KOPT-K1 (cell line): ENCODE results near the gene SMPD3.
A peak's percentile ranks its signal among the peaks of the same experiment; 100 is the strongest.

Experiments used
- H3K27ac ChIP-seq: fragments of 200-600 bp; sonication (generic); 2 replicates; pipeline ENCODE4 v1.5.1; 2016; ENCODE audit warnings: antibody characterized with exemption, mild to moderate bottlenecking, low read depth, low read length; ENCODE audit not compliant: poor library complexity, severe bottlenecking
- H3K36me3 ChIP-seq: fragments of 200-600 bp; sonication (generic); 2 replicates; pipeline ENCODE4 v1.5.1; 2017; ENCODE audit warnings: antibody characterized with exemption, mild to moderate bottlenecking, low read length, moderate library complexity; ENCODE audit not compliant: insufficient read depth
- H3K9me3 ChIP-seq: fragments of 200-600 bp; sonication (generic); 2 replicates; pipeline ENCODE4 v1.5.1; 2017; ENCODE audit warnings: antibody characterized with exemption, low read length, mild to moderate bottlenecking; ENCODE audit not compliant: insufficient read depth, poor library complexity, severe bottlenecking

Gene SMPD3

DNA sequence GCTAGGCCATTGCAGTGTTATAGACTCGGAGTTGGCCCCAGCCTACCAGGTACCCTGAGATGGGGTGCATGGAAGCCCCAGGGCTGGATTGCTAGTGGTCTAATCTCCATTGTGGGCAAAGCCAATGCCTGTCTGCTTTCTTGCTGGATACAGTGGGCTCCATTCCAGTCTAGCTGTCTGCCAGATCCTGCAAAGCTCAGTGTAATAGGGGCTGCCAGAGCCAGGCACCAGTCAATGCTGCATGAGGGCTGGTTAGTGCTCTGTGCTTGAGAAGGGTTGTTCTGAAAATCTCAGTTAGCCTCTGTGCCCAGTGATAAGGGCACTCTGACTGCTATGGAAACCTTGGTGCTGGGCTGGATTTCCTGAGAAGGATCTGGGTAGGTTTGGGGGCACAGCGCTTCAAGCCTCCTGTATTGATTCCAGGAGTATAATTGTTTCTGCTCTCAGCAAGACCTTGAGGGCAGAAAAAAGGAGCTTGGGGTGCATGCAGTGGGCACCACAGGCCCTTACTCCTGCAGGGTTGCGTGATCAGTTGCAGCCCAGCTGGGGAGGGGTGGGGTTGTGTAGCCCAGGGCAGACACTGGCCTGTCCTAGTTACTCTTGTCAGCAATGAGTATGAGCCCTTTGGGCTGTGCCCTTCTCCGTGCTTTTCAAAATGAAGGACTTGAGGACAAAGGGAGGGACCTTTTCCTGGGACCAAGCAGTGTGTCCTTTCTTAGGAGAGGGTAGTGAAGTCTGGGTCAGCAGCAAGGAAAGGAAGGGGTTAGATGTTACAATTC, 19.0 kb downstream of the SMPD3 start:
- no peak overlapping the region for H3K27ac ChIP-seq

DNA sequence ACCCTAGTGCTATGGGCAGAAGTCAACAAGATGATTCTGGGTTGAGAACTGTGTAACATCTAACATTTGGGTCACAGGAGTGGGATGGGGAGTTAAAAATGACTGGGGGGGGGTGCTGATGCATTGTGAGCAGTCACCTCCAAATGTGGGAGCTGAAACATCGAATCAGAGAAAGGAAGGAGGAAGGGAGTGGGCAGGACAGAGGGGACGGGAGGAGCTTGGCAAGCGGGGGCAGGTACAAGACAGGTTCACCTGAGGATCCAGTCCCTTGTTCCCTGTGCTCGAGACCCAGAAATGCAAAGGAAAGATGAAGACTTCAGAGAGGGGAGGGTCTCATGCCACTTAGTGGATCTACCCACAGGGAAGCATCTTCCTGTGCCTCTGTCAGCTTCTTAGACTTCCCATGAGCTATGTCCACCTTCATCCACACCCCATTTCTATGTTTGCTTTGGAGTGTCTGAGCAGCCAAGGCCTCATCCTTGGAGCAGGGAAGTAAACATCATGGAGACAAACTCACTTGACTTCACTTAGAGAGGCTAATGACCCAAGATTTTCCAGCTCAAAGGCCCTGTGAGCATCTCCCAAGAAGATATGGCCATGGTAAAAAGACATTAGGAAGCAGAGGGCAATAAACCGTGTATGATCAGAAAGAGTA, 20.5 kb downstream of the SMPD3 start:
- H3K27ac ChIP-seq: no peak overlapping the region
- H3K9me3 ChIP-seq: no peaks in the 10 kb centered on the region

More for the DNA sequence above, 19.0 kb downstream of the SMPD3 start:
- Histone ChIP-seq H3K9me3 (no peaks in the 10 kb centered on the region), H3K36me3 (no peaks in the 10 kb centered on the region)

DNA sequence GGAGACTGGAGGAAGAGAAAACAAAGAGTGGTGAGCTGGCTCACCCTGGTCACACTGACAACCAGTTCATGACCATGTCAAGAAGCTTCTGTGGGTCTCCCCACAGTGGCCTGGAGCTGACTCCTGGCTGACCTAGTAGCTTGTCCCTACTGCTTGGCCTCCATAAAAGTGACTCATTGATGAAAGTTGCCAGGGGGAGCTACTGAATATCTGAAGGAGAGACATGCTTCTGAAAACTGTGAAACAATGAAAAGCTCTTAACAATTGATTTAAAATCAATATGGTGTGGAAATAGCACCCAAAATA, 22.0 kb downstream of the SMPD3 start:
- Histone ChIP-seq H3K9me3 (no peaks in the 10 kb centered on the region), H3K36me3 (no peaks in the 10 kb centered on the region), H3K27ac (no peak overlapping the region)

More for the DNA sequence above, 20.5 kb downstream of the SMPD3 start:
- no peaks in the 10 kb centered on the region for H3K36me3 ChIP-seq

- Histone ChIP-seq H3K9me3 (no peaks in the 10 kb centered on the region), H3K36me3 (no peaks in the 10 kb centered on the region), H3K27ac (no peak overlapping the region)
These were observed 22.6 kb downstream of the SMPD3 start for GRCh38 chr16:68425498-68426346.

GRCh38 chr16:68423771-68424170, 24.5 kb downstream of the SMPD3 start:
- no peaks in the 10 kb centered on the region for H3K9me3 ChIP-seq
- no peaks in the 10 kb centered on the region for H3K36me3 ChIP-seq
- H3K27ac ChIP-seq: no peak overlapping the region

GRCh38 chr16:68422396-68422960, 25.8 kb downstream of the SMPD3 start:
- Histone ChIP-seq H3K9me3 (no peaks in the 10 kb centered on the region), H3K36me3 (no peaks in the 10 kb centered on the region), H3K27ac (no peak overlapping the region)

GRCh38 chr16:68421076-68421475, 27.2 kb downstream of the SMPD3 start:
- H3K36me3 ChIP-seq: no peaks in the 10 kb centered on the region
- H3K27ac ChIP-seq: no peak overlapping the region
- H3K9me3 ChIP-seq: no peaks in the 10 kb centered on the region

DNA sequence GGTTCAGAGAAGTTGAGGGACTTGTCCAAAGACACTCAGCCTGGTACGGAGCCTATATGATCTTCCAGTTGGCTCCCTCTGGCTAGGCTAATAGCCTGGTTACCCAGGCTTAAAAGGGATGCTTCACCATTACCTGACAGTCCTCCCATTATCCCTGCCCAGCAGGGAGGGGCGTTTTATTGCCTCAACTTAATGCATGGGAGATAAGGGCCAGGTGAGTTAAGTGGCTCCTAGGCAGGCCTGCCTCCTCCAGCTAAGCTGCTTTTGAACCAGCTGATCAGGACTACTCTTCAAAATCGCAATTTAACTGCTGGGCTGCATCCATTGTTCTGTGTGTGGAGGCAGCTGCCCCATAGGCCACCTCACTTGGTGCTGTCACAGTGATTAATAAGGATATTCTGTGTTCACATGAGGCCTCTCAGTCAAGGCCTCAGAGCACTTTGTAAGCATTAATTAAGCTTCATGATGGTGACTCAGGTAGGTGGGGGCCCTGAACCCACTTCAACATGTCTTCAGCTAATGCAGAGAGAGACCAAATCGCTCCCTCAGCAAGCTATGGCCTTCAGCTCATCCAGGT, 27.9 kb downstream of the SMPD3 start:
- H3K27ac ChIP-seq: no peak overlapping the region
- no peaks in the 10 kb centered on the region for H3K36me3 ChIP-seq
- no peaks in the 10 kb centered on the region for H3K9me3 ChIP-seq

- H3K36me3 ChIP-seq: no peaks in the 10 kb centered on the region
- H3K9me3 ChIP-seq: no peaks in the 10 kb centered on the region
- H3K27ac ChIP-seq: peak overlapping the region; percentile 61
These were observed 30.5 kb downstream of the SMPD3 start for GRCh38 chr16:68417711-68418301.

- peak overlapping the region; percentile 61 for H3K27ac ChIP-seq
- no peaks in the 10 kb centered on the region for H3K36me3 ChIP-seq
- H3K9me3 ChIP-seq: no peaks in the 10 kb centered on the region
These were observed 32.0 kb downstream of the SMPD3 start for GRCh38 chr16:68416057-68417046.

DNA sequence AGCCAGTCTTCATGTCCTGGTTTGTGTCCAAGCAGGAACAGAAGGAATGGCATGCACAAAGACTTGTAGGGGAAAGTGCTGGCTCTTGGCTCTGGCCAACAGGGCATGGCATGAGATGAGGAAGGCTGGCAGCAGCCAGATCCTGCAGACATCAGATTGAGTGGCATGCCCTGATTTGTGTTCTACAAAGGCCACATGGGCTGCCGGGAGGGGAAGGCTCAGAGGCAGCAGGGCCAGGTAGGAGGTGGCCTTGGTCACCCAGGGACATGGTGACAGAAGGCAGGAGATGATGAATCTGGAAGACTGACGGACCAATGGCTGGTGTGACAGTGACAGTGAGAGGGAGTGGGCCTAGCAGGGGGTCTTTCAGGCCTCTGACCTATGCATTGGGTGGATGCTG, 33.7 kb downstream of the SMPD3 start:
- H3K36me3 ChIP-seq: no peaks in the 10 kb centered on the region
- H3K27ac ChIP-seq: no peak overlapping the region

DNA sequence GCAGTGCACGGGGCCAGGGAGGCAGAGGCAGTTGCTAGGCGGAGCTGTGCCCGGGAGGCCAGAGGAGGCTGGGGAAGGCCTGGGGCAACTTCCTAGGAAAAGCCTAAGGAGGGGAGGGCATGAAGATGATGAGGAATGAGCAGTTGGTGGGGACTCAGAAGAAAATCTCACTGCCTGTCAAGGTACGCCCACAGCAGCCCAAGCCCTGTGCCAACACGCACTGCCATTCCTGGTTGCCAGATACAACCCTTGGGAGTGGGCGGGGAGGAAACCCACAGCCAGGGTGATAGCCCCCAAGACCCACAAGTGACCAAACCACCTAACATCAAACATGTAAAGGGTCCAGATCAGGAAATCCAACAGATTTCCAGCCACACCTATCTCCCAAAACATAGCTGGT, 36.2 kb downstream of the SMPD3 start:
- Histone ChIP-seq H3K27ac (no peak overlapping the region), H3K36me3 (no peaks in the 10 kb centered on the region), H3K9me3 (no peaks in the 10 kb centered on the region)

More for the DNA sequence above, 33.7 kb downstream of the SMPD3 start:
- H3K9me3 ChIP-seq: no peaks in the 10 kb centered on the region

DNA sequence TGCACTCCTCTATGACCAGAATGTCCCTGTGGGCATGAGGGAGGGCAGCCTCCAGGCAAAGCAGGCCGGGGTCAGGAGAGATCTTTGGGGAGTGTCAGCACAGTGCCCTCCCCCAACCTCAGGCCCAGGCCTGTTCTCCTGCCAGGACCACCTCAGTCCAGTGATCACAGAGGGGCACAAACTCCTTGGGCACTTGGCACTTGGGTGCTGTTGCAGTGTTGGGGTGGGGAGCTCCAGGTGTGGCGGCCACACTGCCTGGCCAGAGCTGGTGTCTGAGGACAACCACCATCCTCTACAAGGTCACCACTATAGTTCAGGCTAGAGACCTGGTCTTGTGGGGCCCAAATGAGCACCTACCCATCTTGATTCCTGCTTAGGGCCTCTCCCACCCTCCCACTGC, 37.2 kb downstream of the SMPD3 start:
- Histone ChIP-seq H3K9me3 (no peaks in the 10 kb centered on the region), H3K36me3 (no peaks in the 10 kb centered on the region), H3K27ac (no peak overlapping the region)

DNA sequence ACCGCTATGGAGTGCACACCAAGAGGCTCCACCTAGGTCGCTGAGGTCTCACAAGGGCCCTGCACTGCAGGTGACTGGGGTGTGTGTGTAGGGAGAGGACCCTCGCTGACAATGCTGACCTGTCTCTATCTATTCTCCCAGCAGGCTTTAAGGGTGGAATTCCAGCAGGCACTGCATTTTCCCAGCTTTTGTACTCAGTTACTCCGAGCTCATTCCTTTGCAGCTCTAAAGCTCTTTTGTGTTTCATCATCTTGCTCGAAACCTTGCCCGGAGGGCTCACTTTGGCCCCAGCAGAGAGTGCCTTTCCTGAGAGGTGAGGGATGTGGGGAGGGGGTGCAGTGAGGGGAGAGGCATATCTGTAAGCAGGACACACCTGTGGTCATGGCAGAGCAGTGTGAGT, 39.3 kb downstream of the SMPD3 start:
- Histone ChIP-seq H3K36me3 (no peaks in the 10 kb centered on the region), H3K27ac (no peak overlapping the region), H3K9me3 (no peaks in the 10 kb centered on the region)
